PFSK-1 (cell line): ENCODE results near the gene CTIF.

ENCODE experiments used
- FOXP2 ChIP-seq: optimal IDR thresholded peaks from 2 replicates; pipeline ENCODE3; 2011; ENCODE audit warnings: borderline replicate concordance, control low read depth, inconsistent platforms; ENCODE audit not compliant: insufficient read depth; ENCODE audit errors: extremely low read length, extremely low read depth
- POLR2AphosphoS5 ChIP-seq: IDR thresholded peaks from 2 replicates; pipeline ENCODE4 v1.6.1; 2012; ENCODE audit warnings: low read depth, mild to moderate bottlenecking, control low read depth, low read length, moderate library complexity
- REST ChIP-seq, 2 experiments: IDR thresholded peaks; 2 replicates each; pipeline versions ENCODE4 v1.6.1 to v1.8.0; 2011 to 2012; ENCODE audit warnings: low read depth in 2 of 2, low read length in 2 of 2, control low read depth in 1 of 2, inconsistent platforms in 1 of 2, mild to moderate bottlenecking in 1 of 2, moderate library complexity in 1 of 2; ENCODE audit not compliant: insufficient read depth in 1 of 2
- SIN3A ChIP-seq: IDR thresholded peaks from 2 replicates; pipeline ENCODE4 v1.6.1; 2012; ENCODE audit warnings: mild to moderate bottlenecking, low read length, moderate library complexity, borderline replicate concordance; ENCODE audit not compliant: insufficient read depth
- TAF1 ChIP-seq: IDR thresholded peaks from 2 replicates; pipeline ENCODE4 v1.6.1; 2012; ENCODE audit warnings: low read length, control low read depth, borderline replicate concordance; ENCODE audit not compliant: insufficient read depth

CTIF gene

GRCh38 chr18:48718251-48718959 lies 179.6 kb downstream of the CTIF start:
- TF ChIP-seq TAF1 (no peak), REST (IDR thresholded peaks at IDR 0.05; ENCODE audit: insufficient read depth in 1 of 2, low read depth in 2 of 2, low read length in 2 of 2) (no peak), POLR2AphosphoS5 (no peak), FOXP2 (no peak), SIN3A (no peak)

- no peak for TF ChIP-seq TAF1
- TF ChIP-seq SIN3A: no peak
- no peak for TF ChIP-seq POLR2AphosphoS5
- TF ChIP-seq FOXP2: no peak
- no peak for TF ChIP-seq REST (IDR thresholded peaks at IDR 0.05; ENCODE audit: insufficient read depth in 1 of 2, low read depth in 2 of 2, low read length in 2 of 2)
Observed at GRCh38 chr18:48719388-48719787, 180.6 kb downstream of the CTIF start.

GRCh38 chr18:48719974-48720654 lies 181.3 kb downstream of the CTIF start:
- TF ChIP-seq REST (IDR thresholded peaks at IDR 0.05; ENCODE audit: insufficient read depth in 1 of 2, low read depth in 2 of 2, low read length in 2 of 2): no peak
- TF ChIP-seq POLR2AphosphoS5: no peak
- no peak for TF ChIP-seq FOXP2
- no peak for TF ChIP-seq SIN3A
- TF ChIP-seq TAF1: no peak

- TF ChIP-seq FOXP2 (no peak), REST (IDR thresholded peaks at IDR 0.05; ENCODE audit: insufficient read depth in 1 of 2, low read depth in 2 of 2, low read length in 2 of 2) (no peak), SIN3A (no peak), TAF1 (no peak), POLR2AphosphoS5 (no peak)
Observed at GRCh38 chr18:48720655-48721025, 181.8 kb downstream of the CTIF start.
